Adrenal gland (tissue), 5 donors: Measurements from ENCODE around the gene IQGAP2.

Source experiments
- CTCF ChIP-seq, 6 experiments: fragments of 450-650 bp in 4 of 6; fragments of 200-600 bp in 2 of 6; sonication (generic) in 1 of 6; IDR thresholded peaks; 1 replicate in 5 of 6; 2 replicates in 1 of 6; pipeline versions ENCODE4 v1.5.1 to v1.8.0; 2016 to 2021; ENCODE audit warnings: antibody characterized with exemption in 6 of 6, mild to moderate bottlenecking in 2 of 6, moderate library complexity in 1 of 6
- POLR2A ChIP-seq, 2 donors: fragments of 450-650 bp; IDR thresholded peaks; one replicate each; pipeline ENCODE4 v1.6.1; 2017; ENCODE audit warnings: antibody characterized with exemption in 2 of 2, mild to moderate bottlenecking in 2 of 2, moderate library complexity in 1 of 2
- donor health status: DM: no; HTN: no; CAD: no.

GRCh38 chr5:76451031-76451701, 48.1 kb downstream of the IQGAP2 start:
- TF ChIP-seq CTCF (IDR thresholded peaks at IDR 0.05) (no peak), POLR2A (IDR thresholded peaks at IDR 0.05) (no peak)
